Transverse colon (tissue), 3 donors: ENCODE data around the gene DRD4.

Experiments
- CTCF ChIP-seq, 5 experiments: fragments of 200-600 bp in 3 of 5; fragments of 450-650 bp in 2 of 5; sonication (generic) in 3 of 5; IDR thresholded peaks; 1 replicate in 2 of 5; 2 replicates in 3 of 5; pipeline ENCODE4 v1.5.1; 2016 to 2017; ENCODE audit warnings: antibody characterized with exemption in 5 of 5, inconsistent platforms in 3 of 5, mild to moderate bottlenecking in 2 of 5, moderate library complexity in 1 of 5
- POLR2A ChIP-seq: fragments of 450-650 bp; IDR thresholded peaks from one replicate; pipeline ENCODE4 v1.6.1; 2016; ENCODE audit warnings: antibody characterized with exemption, mild to moderate bottlenecking, moderate library complexity

- no peak for TF ChIP-seq CTCF (IDR thresholded peaks at IDR 0.05)
- TF ChIP-seq POLR2A, result no peak
Measured at GRCh38 chr11:603154-603553, 33.9 kb upstream of the DRD4 start.
